Measurements from ENCODE around the gene CC2D2B. TPM values are rescaled to one million over a fixed set of nuclear protein-coding genes. Genes with fewer than 3 reads are reported as not detected.

The CC2D2B gene
- total and polyA plus RNA-seq, 4 donors = 0.13 to 12.2 (median 7.2) TPM

GRCh38 chr10:95925033-95925432, 17.3 kb downstream of the CC2D2B start:
- WGBS, 2 donors = 44 to 58% methylated on average over 3 of the region's 3 CpGs
- no peak overlapping the region for H3K27ac ChIP-seq (ENCODE audit: low read depth in 1 of 2, low read length in 2 of 2)
- H3K27me3 ChIP-seq (ENCODE audit: control insufficient read depth in 1 of 2, insufficient read depth in 2 of 2, low read length in 1 of 2) = no peaks in the 10 kb centered on the region
- H3K36me3 ChIP-seq (ENCODE audit: control insufficient read depth in 1 of 2, insufficient read depth in 2 of 2, low read length in 1 of 2) = no peaks in the 10 kb centered on the region
- no peak for ATAC-seq (ENCODE audit: low FRiP score)
- no peaks in the 10 kb centered on the region for H3K4me1 ChIP-seq (ENCODE audit: control insufficient read depth in 1 of 2, insufficient read depth in 2 of 2, low read length in 2 of 2)
- H3K9me3 ChIP-seq (ENCODE audit: control insufficient read depth, low read length) = no peaks in the 10 kb centered on the region
- DNase-seq = no peak
- intact Hi-C loops (cut with DNase I) = no loop called here
- H3K4me3 ChIP-seq (ENCODE audit: low read length in 2 of 2) = no peak overlapping the region

DNA sequence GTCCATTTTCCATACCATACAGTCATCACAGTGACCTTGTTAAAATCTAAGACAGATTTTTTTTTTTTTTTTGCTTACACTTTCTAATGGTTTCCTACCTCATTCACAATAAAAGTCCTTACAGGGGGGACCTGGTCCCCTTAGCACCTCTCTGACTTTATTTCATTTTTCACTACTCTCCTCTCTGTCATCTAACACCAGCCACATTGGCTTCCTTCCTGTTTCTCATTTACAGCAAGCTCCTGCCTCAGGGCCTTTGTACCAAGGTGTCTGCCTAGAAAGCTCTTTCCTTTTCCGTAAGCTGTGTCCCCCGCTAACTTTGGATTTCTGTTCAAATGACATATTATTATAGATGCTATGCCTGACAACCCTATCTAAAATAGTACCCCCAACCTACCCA, 27.7 kb downstream of the CC2D2B start:
- no peaks in the 10 kb centered on the region for H3K9me3 ChIP-seq (ENCODE audit: control insufficient read depth, low read length)
- no peak overlapping the region for H3K27ac ChIP-seq (ENCODE audit: low read depth in 1 of 2, low read length in 2 of 2)
- H3K4me1 ChIP-seq (ENCODE audit: control insufficient read depth in 1 of 2, insufficient read depth in 2 of 2, low read length in 2 of 2) = no peaks in the 10 kb centered on the region
- no peaks in the 10 kb centered on the region for H3K36me3 ChIP-seq (ENCODE audit: control insufficient read depth in 1 of 2, insufficient read depth in 2 of 2, low read length in 1 of 2)
- H3K27me3 ChIP-seq (ENCODE audit: control insufficient read depth in 1 of 2, insufficient read depth in 2 of 2, low read length in 1 of 2) = no peaks in the 10 kb centered on the region
- ATAC-seq (ENCODE audit: low FRiP score) (no peak), DNase-seq (no peak)
- no peak overlapping the region for H3K4me3 ChIP-seq (ENCODE audit: low read length in 2 of 2)
- WGBS, 2 donors = 94 to 100% methylated on average over 2 of the region's 2 CpGs
- intact Hi-C loops (cut with DNase I) = no loop called here

GRCh38 chr10:95941115-95941514, 33.3 kb downstream of the CC2D2B start:
- Histone ChIP-seq H3K9me3 (ENCODE audit: control insufficient read depth, low read length) (no peaks in the 10 kb centered on the region), H3K27ac (ENCODE audit: low read depth in 1 of 2, low read length in 2 of 2) (no peak overlapping the region), H3K36me3 (ENCODE audit: control insufficient read depth in 1 of 2, insufficient read depth in 2 of 2, low read length in 1 of 2) (no peaks in the 10 kb centered on the region), H3K4me1 (ENCODE audit: control insufficient read depth in 1 of 2, insufficient read depth in 2 of 2, low read length in 2 of 2) (no peaks in the 10 kb centered on the region), H3K27me3 (ENCODE audit: control insufficient read depth in 1 of 2, insufficient read depth in 2 of 2, low read length in 1 of 2) (no peaks in the 10 kb centered on the region), H3K4me3 (ENCODE audit: low read length in 2 of 2) (no peak overlapping the region)
- DNase-seq (no peak), ATAC-seq (ENCODE audit: low FRiP score) (no peak)
- WGBS, 2 donors = 77 to 85% methylated on average over 4 of the region's 4 CpGs
- intact Hi-C loops (cut with DNase I) = no loop called here

- Histone ChIP-seq H3K36me3 (ENCODE audit: control insufficient read depth in 1 of 2, insufficient read depth in 2 of 2, low read length in 1 of 2) (no peaks in the 10 kb centered on the region), H3K4me3 (ENCODE audit: low read length in 2 of 2) (no peak overlapping the region), H3K27me3 (ENCODE audit: control insufficient read depth in 1 of 2, insufficient read depth in 2 of 2, low read length in 1 of 2) (no peaks in the 10 kb centered on the region), H3K4me1 (ENCODE audit: control insufficient read depth in 1 of 2, insufficient read depth in 2 of 2, low read length in 2 of 2) (no peaks in the 10 kb centered on the region), H3K9me3 (ENCODE audit: control insufficient read depth, low read length) (peaks cover 2% of the 10 kb centered on the region), H3K27ac (ENCODE audit: low read depth in 1 of 2, low read length in 2 of 2) (no peak overlapping the region)
- 77 to 79% methylated on average over 7 of the region's 7 CpGs for WGBS, 2 donors
- intact Hi-C loops (cut with DNase I) = no loop called here
- no peak for DNase-seq
- no peak for ATAC-seq (ENCODE audit: low FRiP score)
Measured at GRCh38 chr10:95963202-95963990, 55.6 kb downstream of the CC2D2B start.

DNA sequence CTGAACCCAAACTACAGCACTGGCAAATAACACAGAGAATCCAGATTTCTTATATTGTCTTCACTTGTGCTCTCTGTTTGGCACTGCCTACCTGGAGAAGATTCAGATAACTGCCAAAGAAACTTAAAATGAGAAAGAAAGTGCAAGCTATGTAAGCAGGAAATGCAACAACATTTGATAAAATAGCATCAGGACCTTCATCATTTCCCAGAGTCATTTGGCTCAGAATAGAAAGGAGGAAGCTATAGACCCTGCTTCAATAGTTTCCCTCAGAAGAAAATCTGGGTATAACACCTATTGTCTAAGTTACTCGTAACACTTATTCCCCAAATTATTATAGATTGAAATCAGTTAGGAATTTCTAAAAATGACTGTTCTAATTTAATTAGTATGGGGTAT, 56.2 kb downstream of the CC2D2B start:
- H3K27me3 ChIP-seq (ENCODE audit: control insufficient read depth in 1 of 2, insufficient read depth in 2 of 2, low read length in 1 of 2) = no peaks in the 10 kb centered on the region
- DNase-seq (no peak), ATAC-seq (ENCODE audit: low FRiP score) (no peak)
- peaks cover 2% of the 10 kb centered on the region for H3K9me3 ChIP-seq (ENCODE audit: control insufficient read depth, low read length)
- no peaks in the 10 kb centered on the region for H3K36me3 ChIP-seq (ENCODE audit: control insufficient read depth in 1 of 2, insufficient read depth in 2 of 2, low read length in 1 of 2)
- H3K4me3 ChIP-seq (ENCODE audit: low read length in 2 of 2) = no peak overlapping the region
- intact Hi-C loops (cut with DNase I) = no loop called here
- no peaks in the 10 kb centered on the region for H3K4me1 ChIP-seq (ENCODE audit: control insufficient read depth in 1 of 2, insufficient read depth in 2 of 2, low read length in 2 of 2)
- H3K27ac ChIP-seq (ENCODE audit: low read depth in 1 of 2, low read length in 2 of 2) = no peak overlapping the region
- WGBS, 2 donors = 92 to 94% methylated on average over 1 of the region's 1 CpG

GRCh38 chr10:95964756-95965155, 57.0 kb downstream of the CC2D2B start:
- H3K4me3 ChIP-seq (ENCODE audit: low read length in 2 of 2) = no peak overlapping the region
- no peak overlapping the region for H3K27ac ChIP-seq (ENCODE audit: low read depth in 1 of 2, low read length in 2 of 2)
- no peaks in the 10 kb centered on the region for H3K4me1 ChIP-seq (ENCODE audit: control insufficient read depth in 1 of 2, insufficient read depth in 2 of 2, low read length in 2 of 2)
- no peaks in the 10 kb centered on the region for H3K36me3 ChIP-seq (ENCODE audit: control insufficient read depth in 1 of 2, insufficient read depth in 2 of 2, low read length in 1 of 2)
- ATAC-seq (ENCODE audit: low FRiP score) (no peak), DNase-seq (no peak)
- H3K9me3 ChIP-seq (ENCODE audit: control insufficient read depth, low read length) = no peaks in the 10 kb centered on the region
- intact Hi-C loops (cut with DNase I) = no loop called here
- 93 to 94% methylated on average over 1 of the region's 1 CpG for WGBS, 2 donors
- no peaks in the 10 kb centered on the region for H3K27me3 ChIP-seq (ENCODE audit: control insufficient read depth in 1 of 2, insufficient read depth in 2 of 2, low read length in 1 of 2)

DNA sequence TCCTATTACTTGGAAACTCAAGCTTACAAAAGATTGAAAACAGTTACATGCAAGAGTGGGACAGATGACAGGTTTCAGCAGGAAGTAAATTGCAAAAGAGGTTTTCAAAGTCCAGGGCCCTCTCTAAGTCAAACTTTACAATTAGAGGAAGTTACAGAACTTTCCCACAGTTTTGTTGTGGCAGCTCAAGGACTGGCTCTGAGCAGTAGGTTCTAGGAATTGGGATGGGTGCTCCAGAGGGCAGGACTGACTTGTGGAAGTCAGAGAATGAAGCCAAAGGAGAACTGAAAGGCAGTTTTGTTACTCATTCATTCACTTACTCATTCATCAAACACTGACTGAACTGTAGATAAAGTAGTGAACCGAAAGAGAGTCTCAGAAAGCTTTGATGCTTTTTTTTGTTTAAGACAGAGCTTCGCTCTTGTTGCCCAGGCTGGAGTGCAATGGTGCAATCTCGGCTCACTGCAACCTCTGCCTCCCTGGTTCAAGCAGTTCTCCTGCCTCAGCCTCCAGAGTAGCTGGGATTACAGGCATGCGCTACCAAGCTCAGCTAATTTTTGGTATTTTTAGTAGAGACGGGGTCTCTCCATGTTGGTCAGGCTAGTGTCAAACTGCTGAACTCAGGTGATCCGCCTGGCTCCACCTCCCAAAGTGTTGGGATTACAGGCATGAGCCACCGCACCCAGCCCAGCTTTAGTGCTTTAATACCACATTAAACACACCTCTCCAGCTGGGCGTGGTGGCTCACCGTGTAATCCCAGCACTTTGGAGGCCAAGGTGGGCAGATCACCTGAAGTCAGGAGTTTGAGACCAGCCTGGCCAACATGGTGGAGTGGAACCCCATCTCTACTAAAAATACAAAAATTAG, 68.8 kb downstream of the CC2D2B start:
- H3K36me3 ChIP-seq (ENCODE audit: control insufficient read depth in 1 of 2, insufficient read depth in 2 of 2, low read length in 1 of 2) = no peaks in the 10 kb centered on the region
- no peaks in the 10 kb centered on the region for H3K27me3 ChIP-seq (ENCODE audit: control insufficient read depth in 1 of 2, insufficient read depth in 2 of 2, low read length in 1 of 2)
- intact Hi-C loops (cut with DNase I) = no loop called here
- H3K4me1 ChIP-seq (ENCODE audit: control insufficient read depth in 1 of 2, insufficient read depth in 2 of 2, low read length in 2 of 2) = no peaks in the 10 kb centered on the region
- H3K27ac ChIP-seq (ENCODE audit: low read depth in 1 of 2, low read length in 2 of 2) = no peak overlapping the region
- DNase-seq (no peak), ATAC-seq (ENCODE audit: low FRiP score) (no peak)
- no peak overlapping the region for H3K4me3 ChIP-seq (ENCODE audit: low read length in 2 of 2)
- no peaks in the 10 kb centered on the region for H3K9me3 ChIP-seq (ENCODE audit: control insufficient read depth, low read length)
- 81 to 82% methylated on average over 9 of the region's 9 CpGs for WGBS, 2 donors

- Histone ChIP-seq H3K4me1 (ENCODE audit: control insufficient read depth in 1 of 2, insufficient read depth in 2 of 2, low read length in 2 of 2) (no peaks in the 10 kb centered on the region), H3K27ac (ENCODE audit: low read depth in 1 of 2, low read length in 2 of 2) (no peak overlapping the region), H3K36me3 (ENCODE audit: control insufficient read depth in 1 of 2, insufficient read depth in 2 of 2, low read length in 1 of 2) (no peaks in the 10 kb centered on the region), H3K9me3 (ENCODE audit: control insufficient read depth, low read length) (no peaks in the 10 kb centered on the region), H3K27me3 (ENCODE audit: control insufficient read depth in 1 of 2, insufficient read depth in 2 of 2, low read length in 1 of 2) (no peaks in the 10 kb centered on the region), H3K4me3 (ENCODE audit: low read length in 2 of 2) (no peak overlapping the region)
- DNase-seq (no peak), ATAC-seq (ENCODE audit: low FRiP score) (no peak)
- intact Hi-C loops (cut with DNase I) = no loop called here
- 91 to 95% methylated on average over 2 of the region's 2 CpGs for WGBS, 2 donors
Measured at GRCh38 chr10:95982200-95982599, 74.4 kb downstream of the CC2D2B start.
